ENCODE results near the gene TEF. TPM values are rescaled to one million over a fixed set of nuclear protein-coding genes. Genes with fewer than 3 reads are reported as not detected.
A peak's percentile ranks its signal among the peaks of the same experiment; 100 is the strongest.

The TEF gene
- total and polyA plus RNA-seq, 9 of the 15 experiments (the other 6 are each of a cell fraction or from before 2014, with no cell fraction given): 0.04 to 3.1 (median 1.2) TPM

DNA sequence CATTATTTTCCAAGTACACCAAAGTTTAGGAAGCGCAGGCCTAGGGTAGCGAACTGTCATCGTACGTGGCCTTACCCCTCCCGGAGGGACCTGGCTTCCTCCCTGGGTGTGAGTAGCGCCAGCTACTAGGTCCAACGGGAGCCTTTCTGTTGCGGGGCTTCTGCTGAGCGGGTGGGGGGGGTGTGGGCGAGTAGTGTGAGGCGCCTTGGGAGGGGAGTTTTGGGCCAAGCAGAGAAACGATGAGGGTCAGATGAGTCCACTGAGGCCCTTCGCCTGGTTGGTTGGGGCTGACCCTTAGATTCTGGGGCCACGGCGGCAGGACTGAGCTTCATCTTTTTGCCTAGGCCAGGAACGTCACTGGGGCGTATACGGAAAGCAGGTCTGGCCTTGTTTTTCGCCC, 868 bp downstream of the TEF start:
- H4K20me1 ChIP-seq (replicated peaks; ENCODE audit: control insufficient read depth, insufficient read depth, low read length): no peaks in the 10 kb centered on the region
- FAIRE-seq (no peak), ATAC-seq (no peak), DNase-seq (ENCODE audit: extremely low read depth in 1 of 4, low spot score in 3 of 4) (peak in 1 of 4 experiments; percentile 20)
- peaks cover 2 to 28% of the 10 kb centered on the region in 2 experiments; a peak in 4 of 5 replicates for H3K4me1 ChIP-seq (replicated peaks in 1 of 2; ENCODE audit: control insufficient read depth in 2 of 2, insufficient read depth in 2 of 2, low read length in 2 of 2)
- H3K9ac ChIP-seq (ENCODE audit: insufficient read depth in 1 of 2, low read depth in 2 of 2, low read length in 2 of 2): peak overlapping the region in 1 of 2 experiments; percentile 70; a peak in 1 of 4 replicates
- intact Hi-C loops (cut with micrococcal nuclease): loop anchor here (5.0 kb wide), 1 partner anchor 95 kb away; the partner anchor contains the start of gene RANGAP1
- no peaks in the 10 kb centered on the region for H3K9me3 ChIP-seq (replicated peaks; ENCODE audit: control insufficient read depth, insufficient read depth, low read depth, low read length)
- H3K36me3 ChIP-seq (ENCODE audit: control insufficient read depth, insufficient read depth, low read length): no peaks in the 10 kb centered on the region
- 49% methylated on average over 13 of the region's 19 CpGs for WGBS (ENCODE audit: insufficient coverage, low coverage, missing lambda C conversion rate)
- no peaks in the 10 kb centered on the region for H3K27me3 ChIP-seq (ENCODE audit: control insufficient read depth in 2 of 2, insufficient read depth in 2 of 2, low read length in 2 of 2)
- no peaks in the 10 kb centered on the region for H3K9me1 ChIP-seq (ENCODE audit: control insufficient read depth, insufficient read depth, low read length)
- BruUV-seq (replicated peaks): no TSS peak
- ChIA-PET CTCF (ENCODE audit: low intra/inter-chr PET ratio) (no interaction called here), POLR2A (interaction anchor here (0.8 kb wide), 1 partner anchor 29 kb away, joined by 3 read pairs; no protein-coding TSS in a partner anchor)
- peak overlapping the region; percentile 86 for H3K4me3 ChIP-seq
- no peaks in the 10 kb centered on the region for H3K79me2 ChIP-seq (ENCODE audit: control insufficient read depth, insufficient read depth, low read length)
- peak overlapping the region; percentile 56 for H2AFZ ChIP-seq (ENCODE audit: low read depth, low read length)
- no peak overlapping the region for H3K27ac ChIP-seq (ENCODE audit: extremely low read depth, low read depth, low read length)
- peak overlapping the region; percentile 59 for H3K4me2 ChIP-seq (ENCODE audit: insufficient read depth, low read length)
- in situ Hi-C loops (cut with MboI): no loop called here
- no peak for TF ChIP-seq ZNF133 (CRISPR knock-in tag; IDR thresholded peaks at IDR 0.05)
- TF ChIP-seq BACH1 (tag; IDR thresholded peaks at IDR 0.05): no peak
- TF ChIP-seq MYC (IDR thresholded peaks at IDR 0.05; ENCODE audit: low read depth, low read length): no peak
- no peak for TF ChIP-seq MYC (CRISPR knock-in tag; IDR thresholded peaks at IDR 0.05; ENCODE audit: borderline replicate concordance, low read depth)
- TF ChIP-seq, protein P1, sequence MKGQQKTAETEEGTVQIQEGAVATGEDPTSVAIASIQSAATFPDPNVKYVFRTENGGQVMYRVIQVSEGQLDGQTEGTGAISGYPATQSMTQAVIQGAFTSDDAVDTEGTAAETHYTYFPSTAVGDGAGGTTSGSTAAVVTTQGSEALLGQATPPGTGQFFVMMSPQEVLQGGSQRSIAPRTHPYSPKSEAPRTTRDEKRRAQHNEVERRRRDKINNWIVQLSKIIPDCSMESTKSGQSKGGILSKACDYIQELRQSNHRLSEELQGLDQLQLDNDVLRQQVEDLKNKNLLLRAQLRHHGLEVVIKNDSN (CRISPR knock-in tag; IDR thresholded peaks at IDR 0.05): no peak
- TF ChIP-seq KLF16 (IDR thresholded peaks at IDR 0.05): no peak
- TF ChIP-seq NBN (IDR thresholded peaks at IDR 0.05; ENCODE audit: low read depth): no peak
- TF ChIP-seq MTA3 (IDR thresholded peaks at IDR 0.05; ENCODE audit: borderline replicate concordance): no peak
- no peak for TF ChIP-seq E2F3 (CRISPR knock-in tag; IDR thresholded peaks at IDR 0.05)
- no peak for TF ChIP-seq KDM4B (IDR thresholded peaks at IDR 0.05; ENCODE audit: borderline replicate concordance in 2 of 2, low read depth in 1 of 2)
- no peak for TF ChIP-seq GATAD2B (IDR thresholded peaks at IDR 0.05; ENCODE audit: borderline replicate concordance)
- no peak for TF ChIP-seq FOXA1 (IDR thresholded peaks at IDR 0.05; ENCODE audit: borderline replicate concordance)
- TF ChIP-seq, protein P2, sequence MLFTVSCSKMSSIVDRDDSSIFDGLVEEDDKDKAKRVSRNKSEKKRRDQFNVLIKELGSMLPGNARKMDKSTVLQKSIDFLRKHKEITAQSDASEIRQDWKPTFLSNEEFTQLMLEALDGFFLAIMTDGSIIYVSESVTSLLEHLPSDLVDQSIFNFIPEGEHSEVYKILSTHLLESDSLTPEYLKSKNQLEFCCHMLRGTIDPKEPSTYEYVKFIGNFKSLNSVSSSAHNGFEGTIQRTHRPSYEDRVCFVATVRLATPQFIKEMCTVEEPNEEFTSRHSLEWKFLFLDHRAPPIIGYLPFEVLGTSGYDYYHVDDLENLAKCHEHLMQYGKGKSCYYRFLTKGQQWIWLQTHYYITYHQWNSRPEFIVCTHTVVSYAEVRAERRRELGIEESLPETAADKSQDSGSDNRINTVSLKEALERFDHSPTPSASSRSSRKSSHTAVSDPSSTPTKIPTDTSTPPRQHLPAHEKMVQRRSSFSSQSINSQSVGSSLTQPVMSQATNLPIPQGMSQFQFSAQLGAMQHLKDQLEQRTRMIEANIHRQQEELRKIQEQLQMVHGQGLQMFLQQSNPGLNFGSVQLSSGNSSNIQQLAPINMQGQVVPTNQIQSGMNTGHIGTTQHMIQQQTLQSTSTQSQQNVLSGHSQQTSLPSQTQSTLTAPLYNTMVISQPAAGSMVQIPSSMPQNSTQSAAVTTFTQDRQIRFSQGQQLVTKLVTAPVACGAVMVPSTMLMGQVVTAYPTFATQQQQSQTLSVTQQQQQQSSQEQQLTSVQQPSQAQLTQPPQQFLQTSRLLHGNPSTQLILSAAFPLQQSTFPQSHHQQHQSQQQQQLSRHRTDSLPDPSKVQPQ (CRISPR knock-in tag; IDR thresholded peaks at IDR 0.05; ENCODE audit: borderline replicate concordance): no peak
